Measurements from ENCODE around the gene PIWIL4. TPM values are rescaled to one million over a fixed set of nuclear protein-coding genes. Genes with fewer than 3 reads are reported as not detected.
A peak's percentile ranks its signal among the peaks of the same experiment; 100 is the strongest.

PIWIL4 gene
- total and polyA plus RNA-seq, 9 of the 15 experiments (the other 6 are each of a cell fraction or from before 2014, with no cell fraction given), result 6.3 to 17.0 (median 10.8) TPM

- TF ChIP-seq HINFP (tag; conservative IDR thresholded peaks at IDR 0.05; ENCODE audit: low read depth), result no peak
- no peak for TF ChIP-seq ZNF23 (CRISPR knock-in tag; IDR thresholded peaks at IDR 0.05)
- TF ChIP-seq CHD7 (IDR thresholded peaks at IDR 0.05; ENCODE audit: low read depth, low read length), result no peak
- no peak for TF ChIP-seq POLR3G (IDR thresholded peaks at IDR 0.05; ENCODE audit: extremely low read depth, insufficient read length, insufficient replicate concordance)
- peak; percentile 13; the same call in 1 of the 2 replicates for TF ChIP-seq ZNF316 (IDR thresholded peaks at IDR 0.05)
- TF ChIP-seq E4F1 (CRISPR knock-in tag; IDR thresholded peaks at IDR 0.05; ENCODE audit: borderline replicate concordance), result no peak
- no peak for TF ChIP-seq MCM7 (IDR thresholded peaks at IDR 0.05)
- 0 out of 2 replicates have a peak, but pooled peaks have one; percentile 8 for TF ChIP-seq ZNF165 (CRISPR knock-in tag; IDR thresholded peaks at IDR 0.05; ENCODE audit: borderline replicate concordance)
Measured at GRCh38 chr11:94543695-94544645, 23.2 kb upstream of the PIWIL4 start, which contains the start of gene FUT4 (continued).
